NT2/D1 (cell line): ENCODE results near the gene PTCD3.

ENCODE experiments used
- SUZ12 ChIP-seq: IDR thresholded peaks from 2 replicates; pipeline ENCODE4 v1.6.1; 2011; ENCODE audit not compliant: insufficient read length, insufficient read depth; ENCODE audit errors: extremely low read depth
- YY1 ChIP-seq: IDR thresholded peaks from 2 replicates; pipeline ENCODE4 v1.6.1; 2011; ENCODE audit not compliant: insufficient read length, insufficient read depth
- ZNF274 ChIP-seq: IDR thresholded peaks from 2 replicates; pipeline ENCODE4 v1.6.1; 2011; ENCODE audit warnings: mild to moderate bottlenecking, low read depth, low read length

DNA sequence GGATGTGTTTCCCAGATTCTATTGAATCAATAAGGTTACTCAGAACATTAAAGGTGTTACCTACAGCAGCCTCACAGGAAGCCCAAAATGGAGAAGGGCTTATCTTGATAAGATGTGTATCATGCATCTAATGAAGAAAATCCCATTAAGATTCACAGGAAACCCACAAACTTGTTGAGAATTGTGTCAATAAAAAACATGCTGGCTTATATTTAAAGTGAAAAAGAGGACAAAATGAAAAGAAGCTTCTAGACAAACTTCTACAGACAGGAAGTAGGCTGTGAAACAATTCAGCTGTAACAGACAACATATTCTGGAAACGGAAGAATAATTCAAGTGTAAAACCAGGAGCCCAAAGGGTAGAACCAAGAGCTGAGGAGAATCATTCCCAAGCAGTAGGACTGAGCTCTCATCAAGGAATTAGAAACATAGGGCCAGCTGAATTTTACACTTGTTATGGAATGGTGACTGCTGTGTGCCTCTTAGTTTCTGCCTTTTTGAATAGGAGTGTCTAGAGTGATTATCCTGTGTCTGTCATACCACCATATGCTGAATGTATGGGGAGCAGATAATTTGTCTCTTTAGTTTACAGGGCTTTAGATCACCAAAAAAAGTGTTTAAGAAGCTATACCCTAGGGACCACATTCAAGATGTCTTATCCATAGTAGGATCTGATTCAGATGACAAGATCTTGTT is 79.6 kb downstream of the PTCD3 start:
- TF ChIP-seq YY1 (no peak), ZNF274 (no peak), SUZ12 (no peak)
